H1 (cell line): ENCODE results near the gene GALNT9. TPM values are rescaled to one million over a fixed set of nuclear protein-coding genes. Genes with fewer than 3 reads are reported as not detected.

ENCODE experiments used
- CTBP2 ChIP-seq: IDR thresholded peaks from 2 replicates; pipeline ENCODE4 v1.7.0; 2011; ENCODE audit warnings: borderline replicate concordance, mild to moderate bottlenecking, moderate library complexity, mixed read lengths, low read length; ENCODE audit not compliant: insufficient read depth, insufficient read length
- JUN ChIP-seq: IDR thresholded peaks from 2 replicates; pipeline ENCODE4 v1.6.1; 2011; ENCODE audit warnings: low read depth, mild to moderate bottlenecking, improper control_type of control experiment, low read length
- JUND ChIP-seq: IDR thresholded peaks from 2 replicates; pipeline ENCODE4 v1.6.1; 2011; ENCODE audit warnings: mild to moderate bottlenecking, improper control_type of control experiment, low read length
- MAFK ChIP-seq: IDR thresholded peaks from 2 replicates; pipeline ENCODE4 v1.6.1; 2012; ENCODE audit warnings: low read depth, mild to moderate bottlenecking, improper control_type of control experiment, low read length
- POLR2AphosphoS5 ChIP-seq: IDR thresholded peaks from 2 replicates; pipeline ENCODE4 v1.6.1; 2011; ENCODE audit warnings: low read depth, low read length
- polyA plus RNA-seq, 7 experiments: library from polyadenylated mRNA; depleted of rRNA in 3 of 7; stranded (reverse) in 5 of 7; unstranded in 2 of 7; fragments of >200 nt in 5 of 7; fragments of 200-250 nt in 2 of 7; gene quantifications; 1 replicate in 5 of 7; 2 replicates in 1 of 7; 4 replicates in 1 of 7; pipeline versions ENCODE4 v1.2.1 to v1.2.3, GENCODE V29; 2011 to 2013; ENCODE audit warnings: missing spikeins in 2 of 7, mixed read lengths in 2 of 7
- total RNA-seq: library from RNA; stranded (reverse); fragmentation: NEBNext Ultra II Directional; extraction: Animal tissue kit (Norgen Biotek cat#: 25700); gene quantifications from 2 replicates; pipeline ENCODE4 v1.2.1, GENCODE V29; 2021
- TF ChIP-seq, protein P1 (sequence below): fragments of 300-600 bp; sonication (generic); IDR thresholded peaks from 2 replicates; pipeline ENCODE4 v1.7.1; 2012; ENCODE audit warnings: low read length, moderate library complexity, mild to moderate bottlenecking, inconsistent platforms; ENCODE audit not compliant: insufficient replicate concordance

GALNT9 gene
- total and polyA plus RNA-seq, 2 of the 8 experiments (the other 6 are each of a cell fraction or from before 2014, with no cell fraction given) = 2.0 to 3.6 TPM

DNA sequence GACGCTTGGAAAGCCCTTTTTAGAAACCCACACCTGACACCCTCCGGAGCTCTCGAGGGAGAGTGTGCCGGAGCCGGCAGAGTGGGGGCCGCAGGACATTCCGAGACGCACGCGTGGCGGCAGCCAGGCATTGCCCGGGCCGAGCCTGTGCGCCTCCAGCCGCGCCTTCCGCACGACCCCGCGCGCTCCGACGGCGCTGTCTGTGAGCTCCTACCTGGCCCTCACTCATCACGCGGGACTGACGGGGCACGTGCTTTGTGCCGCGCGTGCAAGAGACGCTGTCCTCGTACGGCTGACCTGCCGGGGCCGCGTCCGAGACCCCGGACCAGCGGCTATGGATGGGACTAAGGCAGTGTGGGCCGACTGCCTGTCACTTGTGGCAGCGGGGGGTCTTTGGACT is 5.2 kb downstream of the GALNT9 start (continued):
- TF ChIP-seq, protein P1, sequence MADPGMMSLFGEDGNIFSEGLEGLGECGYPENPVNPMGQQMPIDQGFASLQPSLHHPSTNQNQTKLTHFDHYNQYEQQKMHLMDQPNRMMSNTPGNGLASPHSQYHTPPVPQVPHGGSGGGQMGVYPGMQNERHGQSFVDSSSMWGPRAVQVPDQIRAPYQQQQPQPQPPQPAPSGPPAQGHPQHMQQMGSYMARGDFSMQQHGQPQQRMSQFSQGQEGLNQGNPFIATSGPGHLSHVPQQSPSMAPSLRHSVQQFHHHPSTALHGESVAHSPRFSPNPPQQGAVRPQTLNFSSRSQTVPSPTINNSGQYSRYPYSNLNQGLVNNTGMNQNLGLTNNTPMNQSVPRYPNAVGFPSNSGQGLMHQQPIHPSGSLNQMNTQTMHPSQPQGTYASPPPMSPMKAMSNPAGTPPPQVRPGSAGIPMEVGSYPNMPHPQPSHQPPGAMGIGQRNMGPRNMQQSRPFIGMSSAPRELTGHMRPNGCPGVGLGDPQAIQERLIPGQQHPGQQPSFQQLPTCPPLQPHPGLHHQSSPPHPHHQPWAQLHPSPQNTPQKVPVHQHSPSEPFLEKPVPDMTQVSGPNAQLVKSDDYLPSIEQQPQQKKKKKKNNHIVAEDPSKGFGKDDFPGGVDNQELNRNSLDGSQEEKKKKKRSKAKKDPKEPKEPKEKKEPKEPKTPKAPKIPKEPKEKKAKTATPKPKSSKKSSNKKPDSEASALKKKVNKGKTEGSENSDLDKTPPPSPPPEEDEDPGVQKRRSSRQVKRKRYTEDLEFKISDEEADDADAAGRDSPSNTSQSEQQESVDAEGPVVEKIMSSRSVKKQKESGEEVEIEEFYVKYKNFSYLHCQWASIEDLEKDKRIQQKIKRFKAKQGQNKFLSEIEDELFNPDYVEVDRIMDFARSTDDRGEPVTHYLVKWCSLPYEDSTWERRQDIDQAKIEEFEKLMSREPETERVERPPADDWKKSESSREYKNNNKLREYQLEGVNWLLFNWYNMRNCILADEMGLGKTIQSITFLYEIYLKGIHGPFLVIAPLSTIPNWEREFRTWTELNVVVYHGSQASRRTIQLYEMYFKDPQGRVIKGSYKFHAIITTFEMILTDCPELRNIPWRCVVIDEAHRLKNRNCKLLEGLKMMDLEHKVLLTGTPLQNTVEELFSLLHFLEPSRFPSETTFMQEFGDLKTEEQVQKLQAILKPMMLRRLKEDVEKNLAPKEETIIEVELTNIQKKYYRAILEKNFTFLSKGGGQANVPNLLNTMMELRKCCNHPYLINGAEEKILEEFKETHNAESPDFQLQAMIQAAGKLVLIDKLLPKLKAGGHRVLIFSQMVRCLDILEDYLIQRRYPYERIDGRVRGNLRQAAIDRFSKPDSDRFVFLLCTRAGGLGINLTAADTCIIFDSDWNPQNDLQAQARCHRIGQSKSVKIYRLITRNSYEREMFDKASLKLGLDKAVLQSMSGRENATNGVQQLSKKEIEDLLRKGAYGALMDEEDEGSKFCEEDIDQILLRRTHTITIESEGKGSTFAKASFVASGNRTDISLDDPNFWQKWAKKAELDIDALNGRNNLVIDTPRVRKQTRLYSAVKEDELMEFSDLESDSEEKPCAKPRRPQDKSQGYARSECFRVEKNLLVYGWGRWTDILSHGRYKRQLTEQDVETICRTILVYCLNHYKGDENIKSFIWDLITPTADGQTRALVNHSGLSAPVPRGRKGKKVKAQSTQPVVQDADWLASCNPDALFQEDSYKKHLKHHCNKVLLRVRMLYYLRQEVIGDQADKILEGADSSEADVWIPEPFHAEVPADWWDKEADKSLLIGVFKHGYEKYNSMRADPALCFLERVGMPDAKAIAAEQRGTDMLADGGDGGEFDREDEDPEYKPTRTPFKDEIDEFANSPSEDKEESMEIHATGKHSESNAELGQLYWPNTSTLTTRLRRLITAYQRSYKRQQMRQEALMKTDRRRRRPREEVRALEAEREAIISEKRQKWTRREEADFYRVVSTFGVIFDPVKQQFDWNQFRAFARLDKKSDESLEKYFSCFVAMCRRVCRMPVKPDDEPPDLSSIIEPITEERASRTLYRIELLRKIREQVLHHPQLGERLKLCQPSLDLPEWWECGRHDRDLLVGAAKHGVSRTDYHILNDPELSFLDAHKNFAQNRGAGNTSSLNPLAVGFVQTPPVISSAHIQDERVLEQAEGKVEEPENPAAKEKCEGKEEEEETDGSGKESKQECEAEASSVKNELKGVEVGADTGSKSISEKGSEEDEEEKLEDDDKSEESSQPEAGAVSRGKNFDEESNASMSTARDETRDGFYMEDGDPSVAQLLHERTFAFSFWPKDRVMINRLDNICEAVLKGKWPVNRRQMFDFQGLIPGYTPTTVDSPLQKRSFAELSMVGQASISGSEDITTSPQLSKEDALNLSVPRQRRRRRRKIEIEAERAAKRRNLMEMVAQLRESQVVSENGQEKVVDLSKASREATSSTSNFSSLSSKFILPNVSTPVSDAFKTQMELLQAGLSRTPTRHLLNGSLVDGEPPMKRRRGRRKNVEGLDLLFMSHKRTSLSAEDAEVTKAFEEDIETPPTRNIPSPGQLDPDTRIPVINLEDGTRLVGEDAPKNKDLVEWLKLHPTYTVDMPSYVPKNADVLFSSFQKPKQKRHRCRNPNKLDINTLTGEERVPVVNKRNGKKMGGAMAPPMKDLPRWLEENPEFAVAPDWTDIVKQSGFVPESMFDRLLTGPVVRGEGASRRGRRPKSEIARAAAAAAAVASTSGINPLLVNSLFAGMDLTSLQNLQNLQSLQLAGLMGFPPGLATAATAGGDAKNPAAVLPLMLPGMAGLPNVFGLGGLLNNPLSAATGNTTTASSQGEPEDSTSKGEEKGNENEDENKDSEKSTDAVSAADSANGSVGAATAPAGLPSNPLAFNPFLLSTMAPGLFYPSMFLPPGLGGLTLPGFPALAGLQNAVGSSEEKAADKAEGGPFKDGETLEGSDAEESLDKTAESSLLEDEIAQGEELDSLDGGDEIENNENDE = no peak
- no peak for TF ChIP-seq CTBP2
- no peak for TF ChIP-seq POLR2AphosphoS5
- TF ChIP-seq JUN = no peak
- TF ChIP-seq JUND = no peak
- TF ChIP-seq MAFK = no peak
